CD14-positive monocyte (primary cell): ENCODE data around the gene GDF9. TPM values are rescaled to one million over a fixed set of nuclear protein-coding genes. Genes with fewer than 3 reads are reported as not detected.

ENCODE experiments used
- DNase-seq, 3 donors: peaks; one replicate each; pipeline ENCODE4 v3.0.0-alpha.2; 2011 to 2022
- H2AFZ ChIP-seq: 2 replicates; pipeline ENCODE4 v1.6.0; 2012; ENCODE audit warnings: mild to moderate bottlenecking, low read depth, low read length, inconsistent platforms; ENCODE audit not compliant: insufficient read depth, poor library complexity, severe bottlenecking
- H3K27ac ChIP-seq, 2 donors: 1 replicate in 1 of 2; 2 replicates in 1 of 2; pipeline ENCODE4 v1.5.1; 2012 to 2013; ENCODE audit warnings: low read length in 2 of 2, control low read depth in 1 of 2, inconsistent platforms in 1 of 2, low read depth in 1 of 2, mild to moderate bottlenecking in 1 of 2
- H3K27me3 ChIP-seq, 2 donors: one replicate each; pipeline versions ENCODE4 v1.6.0 to v1.6.1; 2011 to 2013; ENCODE audit warnings: low read length in 2 of 2; ENCODE audit not compliant: control insufficient read depth in 2 of 2, insufficient read depth in 2 of 2
- H3K36me3 ChIP-seq, 2 donors: replicated peaks in 1 of 2; 1 replicate in 1 of 2; 2 replicates in 1 of 2; pipeline versions ENCODE4 v1.5.1 to v1.6.1; 2012 to 2013; ENCODE audit warnings: low read length in 2 of 2, control low read depth in 1 of 2, inconsistent platforms in 1 of 2, mild to moderate bottlenecking in 1 of 2; ENCODE audit not compliant: insufficient read depth in 2 of 2, control insufficient read depth in 1 of 2
- H3K4me1 ChIP-seq, 2 donors: 1 replicate in 1 of 2; 2 replicates in 1 of 2; pipeline versions ENCODE4 v1.5.1 to v1.6.1; 2012 to 2013; ENCODE audit warnings: low read length in 2 of 2, control low read depth in 1 of 2, inconsistent platforms in 1 of 2, mild to moderate bottlenecking in 1 of 2, moderate library complexity in 1 of 2; ENCODE audit not compliant: insufficient read depth in 2 of 2, control insufficient read depth in 1 of 2
- H3K4me2 ChIP-seq: replicated peaks from 2 replicates; pipeline ENCODE3; 2012; ENCODE audit warnings: low read length, moderate library complexity, mild to moderate bottlenecking; ENCODE audit not compliant: poor library complexity, severe bottlenecking; ENCODE audit errors: extremely low read depth
- H3K4me3 ChIP-seq, 3 experiments: fragments of 200-600 bp in 1 of 3; sonication (generic) in 1 of 3; replicated peaks in 1 of 3; 1 replicate in 2 of 3; 2 replicates in 1 of 3; pipeline ENCODE4 v1.5.1; 2011 to 2013; ENCODE audit warnings: low read length in 3 of 3, mild to moderate bottlenecking in 3 of 3, control low read depth in 2 of 3, low read depth in 2 of 3, inconsistent platforms in 1 of 3, moderate library complexity in 1 of 3
- H3K79me2 ChIP-seq: 2 replicates; pipeline ENCODE4 v1.6.0; 2012; ENCODE audit warnings: mild to moderate bottlenecking, control low read depth, inconsistent platforms, low read length, moderate library complexity; ENCODE audit not compliant: insufficient read depth
- H3K9ac ChIP-seq: 2 replicates; pipeline ENCODE4 v1.6.0; 2017; ENCODE audit warnings: low read length, mild to moderate bottlenecking; ENCODE audit not compliant: insufficient read depth, poor library complexity, severe bottlenecking
- H3K9me3 ChIP-seq, 2 donors: replicated peaks in 1 of 2; 1 replicate in 1 of 2; 2 replicates in 1 of 2; pipeline versions ENCODE4 v1.5.1 to v1.6.1; 2012 to 2013; ENCODE audit warnings: low read length in 2 of 2, control low read depth in 1 of 2; ENCODE audit not compliant: control insufficient read depth in 1 of 2, insufficient read depth in 1 of 2
- H4K20me1 ChIP-seq: 2 replicates; pipeline ENCODE4 v1.6.0; 2012; ENCODE audit warnings: mild to moderate bottlenecking, low read length, control low read depth, moderate library complexity; ENCODE audit not compliant: insufficient read depth
- H3K27ac Mint-ChIP-seq, 7 donors: one replicate each; pipeline ENCODE4 v1.8.0; 2020; ENCODE audit warnings: mild to moderate bottlenecking in 7 of 7, mixed read lengths in 7 of 7, moderate library complexity in 6 of 7, inconsistent platforms in 2 of 7
- H3K27me3 Mint-ChIP-seq, 3 donors: one replicate each; pipeline ENCODE4 v1.8.0; 2021 to 2022; ENCODE audit warnings: low read depth in 3 of 3, mild to moderate bottlenecking in 3 of 3, mixed read lengths in 3 of 3, moderate library complexity in 3 of 3, inconsistent platforms in 1 of 3
- H3K36me3 Mint-ChIP-seq, 2 donors: one replicate each; pipeline ENCODE4 v1.8.0; 2020; ENCODE audit warnings: mixed read lengths in 2 of 2, inconsistent platforms in 1 of 2, mild to moderate bottlenecking in 1 of 2
- H3K4me1 Mint-ChIP-seq: one replicate; pipeline ENCODE4 v1.8.0; 2020; ENCODE audit warnings: mild to moderate bottlenecking, mixed read lengths
- H3K4me3 Mint-ChIP-seq, 2 donors: one replicate each; pipeline ENCODE4 v1.8.0; 2020; ENCODE audit warnings: mild to moderate bottlenecking in 2 of 2, mixed read lengths in 2 of 2, moderate library complexity in 1 of 2
- H3K9me3 Mint-ChIP-seq, 7 donors: one replicate each; pipeline ENCODE4 v1.8.0; 2020 to 2022; ENCODE audit warnings: mixed read lengths in 7 of 7, mild to moderate bottlenecking in 6 of 7, moderate library complexity in 6 of 7, inconsistent platforms in 2 of 7
- CTCF ChIP-seq: fragments of 200-600 bp; IDR thresholded peaks from one replicate; pipeline ENCODE4 v1.8.0; 2022; ENCODE audit warnings: antibody characterized with exemption, mild to moderate bottlenecking
- WGBS: methylation state at CpG from one replicate; pipeline ENCODE4 v1.1.5; 2013; ENCODE audit warnings: missing lambda C conversion rate; ENCODE audit not compliant: insufficient coverage; 5-methylcytosine and 5-hydroxymethylcytosine counted together
- intact Hi-C, 2 donors: fragments of 100-400 bp; cut with micrococcal nuclease; formaldehyde crosslinking; loops; one replicate each; pipeline versions ENCODE4 v1.15.0 to v1.15.1; 2023
- polyA plus RNA-seq, 3 donors: library from polyadenylated mRNA; depleted of rRNA in 1 of 3; unstranded in 2 of 3; stranded (reverse) in 1 of 3; fragments of 300-500 nt in 2 of 3; fragments of >200 nt in 1 of 3; fragmentation: Illumina TruSeq in 2 of 3; gene quantifications; 1 replicate in 2 of 3; 2 replicates in 1 of 3; pipeline ENCODE4 v1.2.3, GENCODE V29; 2012 to 2021

The GDF9 gene
- polyA plus RNA-seq, 3 donors = 0.55 TPM; not detected in 2

GRCh38 chr5:132841305-132841704, 25.0 kb downstream of the GDF9 start:
- H3K27me3 ChIP-seq = no peaks in the 10 kb centered on the region
- peak overlapping the region in 1 of 3 experiments; percentile 52 for H3K4me3 ChIP-seq
- peak overlapping the region in 1 of 2 donors; percentile 59 for H3K4me3 Mint-ChIP-seq
- no peaks in the 10 kb centered on the region for H3K36me3 ChIP-seq
- peak; percentile 80 to 83 (median 81) for DNase-seq
- intact Hi-C loops = no loop called here
- peaks cover 56% of the 10 kb centered on the region for H3K4me1 Mint-ChIP-seq
- H3K79me2 ChIP-seq = no peaks in the 10 kb centered on the region
- no peak for TF ChIP-seq CTCF
- peak overlapping the region; percentile 54 for H3K4me2 ChIP-seq
- H3K27me3 Mint-ChIP-seq = peaks cover 1 to 2% (median 2%) of the 10 kb centered on the region in 3 donors
- H3K27ac ChIP-seq = peak overlapping the region; percentile 66 to 87
- H3K9ac ChIP-seq = peak overlapping the region; percentile 25
- peak overlapping the region; percentile 19 for H2AFZ ChIP-seq
- no peaks in the 10 kb centered on the region for H4K20me1 ChIP-seq
- no peaks in the 10 kb centered on the region for H3K9me3 ChIP-seq
- peak overlapping the region; percentile 78 to 94 (median 88) for H3K27ac Mint-ChIP-seq
- H3K9me3 Mint-ChIP-seq = no peaks in the 10 kb centered on the region
- peaks cover 59 to 60% of the 10 kb centered on the region in 2 donors for H3K4me1 ChIP-seq
- WGBS = 0% methylated on average over 4 of the region's 4 CpGs
- H3K36me3 Mint-ChIP-seq = no peaks in the 10 kb centered on the region

GRCh38 chr5:132840896-132841295, 25.4 kb downstream of the GDF9 start:
- H4K20me1 ChIP-seq = no peaks in the 10 kb centered on the region
- 71% methylated on average over 1 of the region's 1 CpG for WGBS

More at GRCh38 chr5:132840896-132841295, 25.4 kb downstream of the GDF9 start:
- H3K4me3 ChIP-seq = peak overlapping the region in 1 of 3 experiments; percentile 52
- H3K4me1 ChIP-seq = peaks cover 63 to 64% of the 10 kb centered on the region in 2 donors
- H2AFZ ChIP-seq = peak overlapping the region; percentile 19
- peaks cover 1 to 2% (median 2%) of the 10 kb centered on the region in 3 donors for H3K27me3 Mint-ChIP-seq
- H3K27ac Mint-ChIP-seq = peak overlapping the region; percentile 78 to 94 (median 88)
- peak overlapping the region; percentile 66 to 87 for H3K27ac ChIP-seq
- H3K9me3 Mint-ChIP-seq = peaks cover 0 to 2% (median 0%) of the 10 kb centered on the region in 7 donors
- H3K36me3 ChIP-seq = no peaks in the 10 kb centered on the region
- H3K4me2 ChIP-seq = peak overlapping the region; percentile 54
- peak overlapping the region; percentile 25 for H3K9ac ChIP-seq
- no peak for TF ChIP-seq CTCF
- intact Hi-C loops = no loop called here
- H3K79me2 ChIP-seq = no peaks in the 10 kb centered on the region
- H3K4me3 Mint-ChIP-seq = no peak overlapping the region
- H3K4me1 Mint-ChIP-seq = peaks cover 61% of the 10 kb centered on the region
- no peaks in the 10 kb centered on the region for H3K9me3 ChIP-seq
- no peaks in the 10 kb centered on the region for H3K27me3 ChIP-seq
- no peaks in the 10 kb centered on the region for H3K36me3 Mint-ChIP-seq
- no peak for DNase-seq
